ENCODE results near the gene CEMIP. TPM values are rescaled to one million over a fixed set of nuclear protein-coding genes. Genes with fewer than 3 reads are reported as not detected.

CEMIP gene
- polyA plus RNA-seq, 1 donor from 2014 or later, result not detected

- no peak overlapping the region for H3K4me3 Mint-ChIP-seq
- H3K36me3 Mint-ChIP-seq, result no peaks in the 10 kb centered on the region
- no peak overlapping the region for H3K27ac Mint-ChIP-seq
- no peaks in the 10 kb centered on the region for H3K4me1 Mint-ChIP-seq
- H3K9me3 Mint-ChIP-seq, result no peaks in the 10 kb centered on the region
- H3K27me3 Mint-ChIP-seq, result peaks cover 2% of the 10 kb centered on the region
These were observed 9.4 kb downstream of the CEMIP start for GRCh38 chr15:80788536-80788935.

- H3K4me3 Mint-ChIP-seq, result no peak overlapping the region
- H3K9me3 Mint-ChIP-seq, result no peaks in the 10 kb centered on the region
- H3K27me3 Mint-ChIP-seq, result peaks cover 5% of the 10 kb centered on the region
- H3K36me3 Mint-ChIP-seq, result no peaks in the 10 kb centered on the region
- no peak overlapping the region for H3K27ac Mint-ChIP-seq
- H3K4me1 Mint-ChIP-seq, result no peaks in the 10 kb centered on the region
These were observed 10.1 kb downstream of the CEMIP start for GRCh38 chr15:80789296-80789695.

- Mint-ChIP-seq H3K4me3 (no peak overlapping the region), H3K4me1 (no peaks in the 10 kb centered on the region), H3K27me3 (peaks cover 7% of the 10 kb centered on the region), H3K27ac (no peak overlapping the region), H3K9me3 (peaks cover 0 to 2% (median 0%) of the 10 kb centered on the region in 3 donors), H3K36me3 (no peaks in the 10 kb centered on the region)
These were observed 10.6 kb downstream of the CEMIP start for GRCh38 chr15:80789796-80790195.

GRCh38 chr15:80790236-80790635, 11.1 kb downstream of the CEMIP start:
- Mint-ChIP-seq H3K27me3 (peaks cover 7% of the 10 kb centered on the region), H3K4me3 (no peak overlapping the region), H3K4me1 (no peaks in the 10 kb centered on the region), H3K27ac (no peak overlapping the region), H3K9me3 (peaks cover 0 to 2% (median 0%) of the 10 kb centered on the region in 3 donors), H3K36me3 (no peaks in the 10 kb centered on the region)

GRCh38 chr15:80791004-80791403, 11.8 kb downstream of the CEMIP start:
- H3K9me3 Mint-ChIP-seq, result peaks cover 0 to 2% (median 0%) of the 10 kb centered on the region in 3 donors
- H3K36me3 Mint-ChIP-seq, result no peaks in the 10 kb centered on the region
- no peak overlapping the region for H3K4me3 Mint-ChIP-seq
- no peak overlapping the region for H3K27ac Mint-ChIP-seq
- H3K4me1 Mint-ChIP-seq, result no peaks in the 10 kb centered on the region
- H3K27me3 Mint-ChIP-seq, result peaks cover 7% of the 10 kb centered on the region

- Mint-ChIP-seq H3K9me3 (peaks cover 0 to 2% (median 2%) of the 10 kb centered on the region in 3 donors), H3K4me1 (no peaks in the 10 kb centered on the region), H3K36me3 (no peaks in the 10 kb centered on the region), H3K27ac (no peak overlapping the region), H3K4me3 (no peak overlapping the region), H3K27me3 (peaks cover 13% of the 10 kb centered on the region)
These were observed 17.2 kb downstream of the CEMIP start for GRCh38 chr15:80796407-80796806.

- Mint-ChIP-seq H3K27me3 (peaks cover 14% of the 10 kb centered on the region), H3K36me3 (no peaks in the 10 kb centered on the region), H3K9me3 (peaks cover 0 to 2% (median 2%) of the 10 kb centered on the region in 3 donors), H3K4me3 (no peak overlapping the region), H3K4me1 (no peaks in the 10 kb centered on the region), H3K27ac (no peak overlapping the region)
These were observed 19.7 kb downstream of the CEMIP start for GRCh38 chr15:80798911-80799310.

GRCh38 chr15:80800067-80800466, 20.9 kb downstream of the CEMIP start:
- Mint-ChIP-seq H3K4me1 (no peaks in the 10 kb centered on the region), H3K36me3 (no peaks in the 10 kb centered on the region), H3K27ac (no peak overlapping the region), H3K9me3 (peaks cover 0 to 2% (median 0%) of the 10 kb centered on the region in 3 donors), H3K4me3 (no peak overlapping the region), H3K27me3 (peaks cover 11% of the 10 kb centered on the region)

GRCh38 chr15:80801891-80802680, 22.9 kb downstream of the CEMIP start:
- no peak overlapping the region for H3K4me3 Mint-ChIP-seq
- no peaks in the 10 kb centered on the region for H3K4me1 Mint-ChIP-seq
- no peak overlapping the region for H3K27ac Mint-ChIP-seq
- H3K27me3 Mint-ChIP-seq, result peaks cover 8% of the 10 kb centered on the region
- H3K36me3 Mint-ChIP-seq, result no peaks in the 10 kb centered on the region
- peaks cover 0 to 2% (median 0%) of the 10 kb centered on the region in 3 donors for H3K9me3 Mint-ChIP-seq

- Mint-ChIP-seq H3K27ac (no peak overlapping the region), H3K9me3 (peaks cover 0 to 2% (median 0%) of the 10 kb centered on the region in 3 donors), H3K4me1 (no peaks in the 10 kb centered on the region), H3K36me3 (no peaks in the 10 kb centered on the region), H3K27me3 (peaks cover 6% of the 10 kb centered on the region), H3K4me3 (no peak overlapping the region)
These were observed 24.7 kb downstream of the CEMIP start for GRCh38 chr15:80803580-80804525.

GRCh38 chr15:80804970-80805495, 25.9 kb downstream of the CEMIP start:
- Mint-ChIP-seq H3K27ac (no peak overlapping the region), H3K4me3 (no peak overlapping the region), H3K9me3 (no peaks in the 10 kb centered on the region), H3K27me3 (peaks cover 5% of the 10 kb centered on the region), H3K4me1 (no peaks in the 10 kb centered on the region), H3K36me3 (no peaks in the 10 kb centered on the region)

GRCh38 chr15:80811781-80812315, 32.7 kb downstream of the CEMIP start:
- Mint-ChIP-seq H3K4me1 (no peaks in the 10 kb centered on the region), H3K27me3 (peaks cover 4% of the 10 kb centered on the region), H3K4me3 (no peak overlapping the region), H3K27ac (no peak overlapping the region), H3K9me3 (peaks cover 0 to 2% (median 0%) of the 10 kb centered on the region in 3 donors), H3K36me3 (no peaks in the 10 kb centered on the region)

GRCh38 chr15:80815106-80815505, 35.9 kb downstream of the CEMIP start:
- Mint-ChIP-seq H3K4me1 (peaks cover 0 to 2% (median 0%) of the 10 kb centered on the region in 3 donors), H3K36me3 (no peaks in the 10 kb centered on the region), H3K9me3 (peaks cover 0 to 3% (median 0%) of the 10 kb centered on the region in 3 donors), H3K27ac (no peak overlapping the region), H3K4me3 (no peak overlapping the region), H3K27me3 (peaks cover 6% of the 10 kb centered on the region)

- peaks cover under 1% of the 10 kb centered on the region for H3K36me3 Mint-ChIP-seq
- peaks cover 0 to 2% (median 0%) of the 10 kb centered on the region in 3 donors for H3K4me1 Mint-ChIP-seq
- peaks cover 0 to 3% (median 0%) of the 10 kb centered on the region in 3 donors for H3K9me3 Mint-ChIP-seq
- H3K4me3 Mint-ChIP-seq, result no peak overlapping the region
- no peak overlapping the region for H3K27ac Mint-ChIP-seq
- H3K27me3 Mint-ChIP-seq, result peaks cover 7% of the 10 kb centered on the region
These were observed 37.0 kb downstream of the CEMIP start for GRCh38 chr15:80816049-80816653.

All from IgD-negative memory B cell (primary cell).